Testis (tissue), 3 donors: ENCODE measurements around the gene C4BPB. TPM values are rescaled to one million over a fixed set of nuclear protein-coding genes. Genes with fewer than 3 reads are reported as not detected.

Source experiments
- DNase-seq: peaks from one replicate; pipeline ENCODE4 v3.0.0-alpha.2; 2019
- H3K27ac ChIP-seq, 2 donors: fragments of 200-600 bp; sonication (generic); one replicate each; pipeline ENCODE4 v1.5.1; 2019
- H3K27me3 ChIP-seq: fragments of 200-600 bp; sonication (generic); one replicate; pipeline ENCODE4 v1.5.1; 2019
- H3K36me3 ChIP-seq: fragments of 200-600 bp; sonication (generic); one replicate; pipeline ENCODE4 v1.5.1; 2017; ENCODE audit warnings: low read depth; ENCODE audit errors: missing control alignments
- H3K4me1 ChIP-seq: fragments of 200-600 bp; sonication (generic); one replicate; pipeline ENCODE4 v1.5.1; 2019
- H3K4me3 ChIP-seq, 2 donors: fragments of 200-600 bp; sonication (generic); one replicate each; pipeline ENCODE4 v1.5.1; 2017 to 2019
- H3K9me3 ChIP-seq: fragments of 200-600 bp; sonication (generic); one replicate; pipeline ENCODE4 v1.5.1; 2017
- POLR2A ChIP-seq: fragments of 450-650 bp; IDR thresholded peaks from one replicate; pipeline ENCODE4 v1.6.1; 2017; ENCODE audit warnings: antibody characterized with exemption, mild to moderate bottlenecking, moderate library complexity
- WGBS, 2 donors: methylation state at CpG; one replicate each; pipeline ENCODE4 v1.1.5; 2018; 5-methylcytosine and 5-hydroxymethylcytosine counted together
- intact Hi-C: fragments of 100-400 bp; cut with DNase I; formaldehyde crosslinking; loops from one replicate; pipeline ENCODE4 v1.15.1; 2023; ENCODE audit warnings: low total_unique reads
- polyA plus RNA-seq: library from polyadenylated mRNA; stranded (reverse); fragments of 350-450 nt; fragmentation: Illumina TruSeq; extraction: RNeasy Lipid Tissue Mini Kit (QIAGEN cat#74804); gene quantifications from one replicate; pipeline ENCODE4 v1.2.3, GENCODE V29; 2014; ENCODE audit warnings: low read depth, low replicate concordance; ENCODE audit not compliant: insufficient read depth
- total RNA-seq, 2 donors: library from RNA; depleted of rRNA; stranded (reverse); fragments of >200 nt; gene quantifications; one replicate each; pipeline ENCODE4 v1.2.3, GENCODE V29; 2016
- TF ChIP-seq, protein P1 (sequence below), 3 experiments: fragments of 450-650 bp in 2 of 3; fragments of 200-600 bp in 1 of 3; sonication (generic) in 1 of 3; IDR thresholded peaks; one replicate each; pipeline ENCODE4 v1.5.1; 2016 to 2019; ENCODE audit warnings: antibody characterized with exemption in 3 of 3, mild to moderate bottlenecking in 2 of 3, moderate library complexity in 1 of 3

C4BPB gene
- total and polyA plus RNA-seq, 3 donors from 2014 or later, result 0.63 to 1.6 (median 0.87) TPM

- no peak overlapping the region for H3K27ac ChIP-seq
- H3K27me3 ChIP-seq, result no peaks in the 10 kb centered on the region
- 57 to 61% methylated on average over 2 of the region's 2 CpGs for WGBS, 2 donors
- no peak overlapping the region for H3K4me3 ChIP-seq
- H3K9me3 ChIP-seq, result no peaks in the 10 kb centered on the region
- intact Hi-C loops, result loop anchor here (10.0 kb wide), 1 partner anchor 324 kb away; no protein-coding TSS in a partner anchor
- H3K36me3 ChIP-seq, result no peaks in the 10 kb centered on the region
- H3K4me1 ChIP-seq, result peaks cover 8% of the 10 kb centered on the region
- no peak for TF ChIP-seq POLR2A
- TF ChIP-seq, protein P1, sequence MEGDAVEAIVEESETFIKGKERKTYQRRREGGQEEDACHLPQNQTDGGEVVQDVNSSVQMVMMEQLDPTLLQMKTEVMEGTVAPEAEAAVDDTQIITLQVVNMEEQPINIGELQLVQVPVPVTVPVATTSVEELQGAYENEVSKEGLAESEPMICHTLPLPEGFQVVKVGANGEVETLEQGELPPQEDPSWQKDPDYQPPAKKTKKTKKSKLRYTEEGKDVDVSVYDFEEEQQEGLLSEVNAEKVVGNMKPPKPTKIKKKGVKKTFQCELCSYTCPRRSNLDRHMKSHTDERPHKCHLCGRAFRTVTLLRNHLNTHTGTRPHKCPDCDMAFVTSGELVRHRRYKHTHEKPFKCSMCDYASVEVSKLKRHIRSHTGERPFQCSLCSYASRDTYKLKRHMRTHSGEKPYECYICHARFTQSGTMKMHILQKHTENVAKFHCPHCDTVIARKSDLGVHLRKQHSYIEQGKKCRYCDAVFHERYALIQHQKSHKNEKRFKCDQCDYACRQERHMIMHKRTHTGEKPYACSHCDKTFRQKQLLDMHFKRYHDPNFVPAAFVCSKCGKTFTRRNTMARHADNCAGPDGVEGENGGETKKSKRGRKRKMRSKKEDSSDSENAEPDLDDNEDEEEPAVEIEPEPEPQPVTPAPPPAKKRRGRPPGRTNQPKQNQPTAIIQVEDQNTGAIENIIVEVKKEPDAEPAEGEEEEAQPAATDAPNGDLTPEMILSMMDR (IDR thresholded peaks at IDR 0.05), result no peak
- no peak for DNase-seq
Measured at GRCh38 chr1:207081088-207081487, 7.6 kb upstream of the C4BPB start.

DNA sequence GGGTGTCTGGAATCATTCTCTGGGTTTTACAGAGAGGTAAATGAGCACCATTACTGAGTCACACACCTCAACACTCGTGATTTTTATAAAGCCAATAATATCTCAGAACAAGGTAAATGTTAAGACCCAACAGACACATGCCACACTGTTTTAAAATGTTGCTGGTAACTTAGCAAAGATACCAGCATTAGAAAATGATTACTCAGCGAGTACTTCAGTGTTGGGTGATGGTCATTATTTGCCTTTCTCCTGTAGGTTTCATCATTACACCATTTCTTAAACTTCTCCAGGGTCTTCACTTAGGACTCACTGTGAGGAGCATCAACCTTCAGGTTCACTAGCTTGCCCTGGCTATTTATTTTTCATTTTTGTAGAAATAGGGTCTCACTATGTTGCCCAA lies 6.9 kb upstream of the C4BPB start:
- no peaks in the 10 kb centered on the region for H3K9me3 ChIP-seq
- intact Hi-C loops, result loop anchor here (10.0 kb wide), 1 partner anchor 323 kb away; no protein-coding TSS in a partner anchor
- no peak for TF ChIP-seq POLR2A
- TF ChIP-seq, protein P1 (IDR thresholded peaks at IDR 0.05), result no peak
- no peaks in the 10 kb centered on the region for H3K27me3 ChIP-seq
- 93 to 95% methylated on average over 2 of the region's 2 CpGs for WGBS, 2 donors
- H3K4me1 ChIP-seq, result peaks cover 8% of the 10 kb centered on the region
- DNase-seq, result no peak
- H3K4me3 ChIP-seq, result no peak overlapping the region
- no peaks in the 10 kb centered on the region for H3K36me3 ChIP-seq
- no peak overlapping the region for H3K27ac ChIP-seq

DNA sequence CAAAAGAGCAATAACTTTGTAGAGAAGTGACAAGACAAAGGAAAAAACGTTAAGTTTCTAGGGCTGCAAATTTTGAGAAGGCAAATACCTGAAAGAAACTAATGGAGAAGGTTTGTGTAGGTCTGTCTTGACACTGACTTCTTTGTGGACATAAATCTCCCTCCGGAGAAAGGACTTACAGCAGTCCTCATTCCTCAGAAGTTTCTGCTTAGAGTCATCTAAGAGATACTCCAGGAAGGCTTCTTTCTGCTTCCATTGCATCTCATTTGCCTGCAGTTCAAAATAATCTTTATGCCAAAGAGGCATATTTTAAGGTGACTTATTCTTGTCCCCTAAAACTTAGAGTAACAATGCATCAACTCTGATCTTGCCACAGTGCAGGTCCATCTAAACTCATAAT lies 4.4 kb upstream of the C4BPB start:
- Histone ChIP-seq H3K27ac (no peak overlapping the region), H3K4me3 (no peak overlapping the region), H3K27me3 (no peaks in the 10 kb centered on the region), H3K36me3 (no peaks in the 10 kb centered on the region), H3K9me3 (no peaks in the 10 kb centered on the region), H3K4me1 (peaks cover 19% of the 10 kb centered on the region)
- DNase-seq, result no peak
- intact Hi-C loops, result loop anchor here (10.0 kb wide), 1 partner anchor 321 kb away; no protein-coding TSS in a partner anchor
- TF ChIP-seq POLR2A, result no peak
- TF ChIP-seq, protein P1 (IDR thresholded peaks at IDR 0.05), result no peak
- WGBS, 2 donors, result 55 to 61% methylated on average over 2 of the region's 2 CpGs

- DNase-seq, result peak; percentile 66
- intact Hi-C loops, result loop anchor here (10.0 kb wide), 1 partner anchor 320 kb away; no protein-coding TSS in a partner anchor
- 34 to 48% methylated on average over 8 of the region's 8 CpGs for WGBS, 2 donors
Measured at GRCh38 chr1:207084701-207085180, 3.9 kb upstream of the C4BPB start.

More at GRCh38 chr1:207084701-207085180, 3.9 kb upstream of the C4BPB start:
- TF ChIP-seq POLR2A, result no peak
- TF ChIP-seq, protein P1 (IDR thresholded peaks at IDR 0.05), result peak; percentile 18 to 51 (median 44)
- Histone ChIP-seq H3K27me3 (no peaks in the 10 kb centered on the region), H3K4me1 (peaks cover 21% of the 10 kb centered on the region), H3K9me3 (no peaks in the 10 kb centered on the region), H3K36me3 (no peaks in the 10 kb centered on the region), H3K27ac (no peak overlapping the region), H3K4me3 (no peak overlapping the region)
